Measurements from ENCODE around the gene TRA2B. TPM values are rescaled to one million over a fixed set of nuclear protein-coding genes. Genes with fewer than 3 reads are reported as not detected.
"Not testable (repeated sequence)": the region's sequence is repeated elsewhere in the genome, so short reads cannot be mapped to it uniquely, and the experiment has no call there.

TRA2B gene
- total RNA-seq, 1 donor from 2014 or later = 131 TPM

GRCh38 chr3:185928496-185928895, 9.3 kb downstream of the TRA2B start:
- DNase-seq (ENCODE audit: low spot score) = peak; percentile 65

GRCh38 chr3:185927501-185928200, 10.2 kb downstream of the TRA2B start:
- DNase-seq (ENCODE audit: low spot score) = peak; percentile 41

GRCh38 chr3:185926445-185926844, 11.4 kb downstream of the TRA2B start:
- no peak for DNase-seq (ENCODE audit: low spot score)

GRCh38 chr3:185925353-185925752, 12.5 kb downstream of the TRA2B start:
- DNase-seq (ENCODE audit: low spot score) = no peak

GRCh38 chr3:185924375-185924774, 13.4 kb downstream of the TRA2B start:
- DNase-seq (ENCODE audit: low spot score) = no peak

GRCh38 chr3:185920184-185920583, 17.6 kb downstream of the TRA2B start:
- DNase-seq (ENCODE audit: low spot score) = no peak

GRCh38 chr3:185916042-185916833, 21.6 kb downstream of the TRA2B start:
- DNase-seq (ENCODE audit: low spot score) = no peak

GRCh38 chr3:185915642-185916041, 22.2 kb downstream of the TRA2B start:
- DNase-seq (ENCODE audit: low spot score) = no peak

GRCh38 chr3:185914911-185915629, 22.7 kb downstream of the TRA2B start:
- DNase-seq (ENCODE audit: low spot score) = no peak

GRCh38 chr3:185912929-185913901, 24.6 kb downstream of the TRA2B start:
- no peak for DNase-seq (ENCODE audit: low spot score)

GRCh38 chr3:185912512-185912911, 25.3 kb downstream of the TRA2B start:
- DNase-seq (ENCODE audit: low spot score) = no peak

GRCh38 chr3:185911076-185911448, 26.8 kb downstream of the TRA2B start:
- DNase-seq (ENCODE audit: low spot score) = not testable (repeated sequence)

- not testable (repeated sequence) for DNase-seq (ENCODE audit: low spot score)
These were observed 27.3 kb downstream of the TRA2B start for GRCh38 chr3:185910322-185911075.

GRCh38 chr3:185909913-185910312, 27.9 kb downstream of the TRA2B start:
- DNase-seq (ENCODE audit: low spot score) = not testable (repeated sequence)

- DNase-seq (ENCODE audit: low spot score) = peak; percentile 6
These were observed 37.6 kb downstream of the TRA2B start for GRCh38 chr3:185900228-185900627.

GRCh38 chr3:185896636-185897035, 41.2 kb downstream of the TRA2B start:
- DNase-seq (ENCODE audit: low spot score) = no peak

- no peak for DNase-seq (ENCODE audit: low spot score)
These were observed 50.7 kb downstream of the TRA2B start for GRCh38 chr3:185887066-185887465.

- no peak for DNase-seq (ENCODE audit: low spot score)
These were observed 53.2 kb downstream of the TRA2B start for GRCh38 chr3:185884641-185885040.

GRCh38 chr3:185881926-185882325, 55.9 kb downstream of the TRA2B start:
- DNase-seq (ENCODE audit: low spot score) = no peak

- no peak for DNase-seq (ENCODE audit: low spot score)
These were observed 57.2 kb downstream of the TRA2B start for GRCh38 chr3:185880600-185880999.
